ENCODE measurements around the gene SFXN3. TPM values are rescaled to one million over a fixed set of nuclear protein-coding genes. Genes with fewer than 3 reads are reported as not detected.
A peak's percentile ranks its signal among the peaks of the same experiment; 100 is the strongest.

Gene SFXN3
- total and polyA plus RNA-seq, 2 of the 13 experiments (the other 11 are each of a cell fraction or from before 2014, with no cell fraction given): 16.8 to 71.5 TPM

DNA sequence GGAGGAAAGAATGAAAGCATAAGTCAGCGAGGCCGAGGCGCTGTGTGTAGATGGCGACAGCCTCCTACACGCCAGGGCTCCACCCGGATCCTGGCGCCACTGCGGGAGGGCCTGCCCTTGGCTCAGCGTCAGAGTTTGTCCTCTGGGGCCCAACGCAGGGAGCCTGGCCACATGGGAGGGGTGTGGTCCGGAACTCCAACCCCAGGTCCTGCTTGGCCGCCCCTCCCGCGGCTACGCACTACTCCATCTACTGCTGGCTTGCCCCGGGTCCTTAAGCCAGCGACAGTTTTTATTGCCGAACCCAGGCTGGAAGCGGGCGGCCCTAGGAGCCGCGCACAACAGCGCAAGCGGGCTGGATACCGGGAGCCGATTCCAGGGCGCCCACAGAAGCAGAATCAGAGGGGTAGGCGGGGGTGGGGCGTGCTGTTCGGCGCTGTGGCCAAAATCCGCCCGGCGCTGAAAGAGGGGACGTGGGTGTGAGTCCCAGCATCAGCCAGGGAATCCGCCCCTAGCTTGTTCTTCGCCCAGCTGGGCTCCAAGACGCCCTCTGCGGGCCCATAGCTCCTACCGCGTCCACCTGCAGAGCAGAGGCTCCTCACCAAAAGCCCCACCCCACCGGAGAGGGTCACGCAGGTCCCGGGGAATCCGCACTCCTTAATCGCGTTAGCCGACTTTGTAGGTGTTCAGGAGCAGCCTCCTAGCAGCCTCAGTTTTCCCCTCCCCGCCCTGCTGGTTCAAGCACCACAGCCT lies 35.3 kb downstream of the SFXN3 start (continued):
- TF ChIP-seq, protein P1, sequence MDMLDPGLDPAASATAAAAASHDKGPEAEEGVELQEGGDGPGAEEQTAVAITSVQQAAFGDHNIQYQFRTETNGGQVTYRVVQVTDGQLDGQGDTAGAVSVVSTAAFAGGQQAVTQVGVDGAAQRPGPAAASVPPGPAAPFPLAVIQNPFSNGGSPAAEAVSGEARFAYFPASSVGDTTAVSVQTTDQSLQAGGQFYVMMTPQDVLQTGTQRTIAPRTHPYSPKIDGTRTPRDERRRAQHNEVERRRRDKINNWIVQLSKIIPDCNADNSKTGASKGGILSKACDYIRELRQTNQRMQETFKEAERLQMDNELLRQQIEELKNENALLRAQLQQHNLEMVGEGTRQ (IDR thresholded peaks at IDR 0.05; ENCODE audit: low read depth, low read length): no peak
- TF ChIP-seq, protein P1 (CRISPR knock-in tag; IDR thresholded peaks at IDR 0.05; ENCODE audit: borderline replicate concordance): peak; percentile 54
- TF ChIP-seq, protein P2, sequence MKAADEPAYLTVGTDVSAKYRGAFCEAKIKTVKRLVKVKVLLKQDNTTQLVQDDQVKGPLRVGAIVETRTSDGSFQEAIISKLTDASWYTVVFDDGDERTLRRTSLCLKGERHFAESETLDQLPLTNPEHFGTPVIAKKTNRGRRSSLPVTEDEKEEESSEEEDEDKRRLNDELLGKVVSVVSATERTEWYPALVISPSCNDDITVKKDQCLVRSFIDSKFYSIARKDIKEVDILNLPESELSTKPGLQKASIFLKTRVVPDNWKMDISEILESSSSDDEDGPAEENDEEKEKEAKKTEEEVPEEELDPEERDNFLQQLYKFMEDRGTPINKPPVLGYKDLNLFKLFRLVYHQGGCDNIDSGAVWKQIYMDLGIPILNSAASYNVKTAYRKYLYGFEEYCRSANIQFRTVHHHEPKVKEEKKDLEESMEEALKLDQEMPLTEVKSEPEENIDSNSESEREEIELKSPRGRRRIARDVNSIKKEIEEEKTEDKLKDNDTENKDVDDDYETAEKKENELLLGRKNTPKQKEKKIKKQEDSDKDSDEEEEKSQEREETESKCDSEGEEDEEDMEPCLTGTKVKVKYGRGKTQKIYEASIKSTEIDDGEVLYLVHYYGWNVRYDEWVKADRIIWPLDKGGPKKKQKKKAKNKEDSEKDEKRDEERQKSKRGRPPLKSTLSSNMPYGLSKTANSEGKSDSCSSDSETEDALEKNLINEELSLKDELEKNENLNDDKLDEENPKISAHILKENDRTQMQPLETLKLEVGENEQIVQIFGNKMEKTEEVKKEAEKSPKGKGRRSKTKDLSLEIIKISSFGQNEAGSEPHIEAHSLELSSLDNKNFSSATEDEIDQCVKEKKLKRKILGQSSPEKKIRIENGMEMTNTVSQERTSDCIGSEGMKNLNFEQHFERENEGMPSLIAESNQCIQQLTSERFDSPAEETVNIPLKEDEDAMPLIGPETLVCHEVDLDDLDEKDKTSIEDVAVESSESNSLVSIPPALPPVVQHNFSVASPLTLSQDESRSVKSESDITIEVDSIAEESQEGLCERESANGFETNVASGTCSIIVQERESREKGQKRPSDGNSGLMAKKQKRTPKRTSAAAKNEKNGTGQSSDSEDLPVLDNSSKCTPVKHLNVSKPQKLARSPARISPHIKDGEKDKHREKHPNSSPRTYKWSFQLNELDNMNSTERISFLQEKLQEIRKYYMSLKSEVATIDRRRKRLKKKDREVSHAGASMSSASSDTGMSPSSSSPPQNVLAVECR (CRISPR knock-in tag; IDR thresholded peaks at IDR 0.05; ENCODE audit: borderline replicate concordance): peak; percentile 85
- TF ChIP-seq GABPA (IDR thresholded peaks at IDR 0.05; ENCODE audit: low read depth, low read length) (no peak), GABPA (CRISPR knock-in tag; IDR thresholded peaks at IDR 0.05; ENCODE audit: low read depth) (peak; percentile 56; the same call in 1 of the 2 replicates), ZNF674 (CRISPR knock-in tag; IDR thresholded peaks at IDR 0.05; ENCODE audit: low read depth) (no peak), TMF1 (CRISPR knock-in tag; IDR thresholded peaks at IDR 0.05; ENCODE audit: low read depth) (peak; percentile 31; the same call in 1 of the 2 replicates), ASH2L (IDR thresholded peaks at IDR 0.05; ENCODE audit: insufficient read length, low read depth, low read length) (peak; percentile 80), ZFP36L2 (CRISPR knock-in tag; IDR thresholded peaks at IDR 0.05) (no peak), KLF9 (CRISPR knock-in tag; IDR thresholded peaks at IDR 0.05; ENCODE audit: low read depth) (peak; percentile 93; the same call in 1 of the 2 replicates)
- TF ChIP-seq, protein P3, sequence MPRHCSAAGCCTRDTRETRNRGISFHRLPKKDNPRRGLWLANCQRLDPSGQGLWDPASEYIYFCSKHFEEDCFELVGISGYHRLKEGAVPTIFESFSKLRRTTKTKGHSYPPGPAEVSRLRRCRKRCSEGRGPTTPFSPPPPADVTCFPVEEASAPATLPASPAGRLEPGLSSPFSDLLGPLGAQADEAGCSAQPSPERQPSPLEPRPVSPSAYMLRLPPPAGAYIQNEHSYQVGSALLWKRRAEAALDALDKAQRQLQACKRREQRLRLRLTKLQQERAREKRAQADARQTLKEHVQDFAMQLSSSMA (CRISPR knock-in tag; IDR thresholded peaks at IDR 0.05): no peak
- TF ChIP-seq, protein P4, sequence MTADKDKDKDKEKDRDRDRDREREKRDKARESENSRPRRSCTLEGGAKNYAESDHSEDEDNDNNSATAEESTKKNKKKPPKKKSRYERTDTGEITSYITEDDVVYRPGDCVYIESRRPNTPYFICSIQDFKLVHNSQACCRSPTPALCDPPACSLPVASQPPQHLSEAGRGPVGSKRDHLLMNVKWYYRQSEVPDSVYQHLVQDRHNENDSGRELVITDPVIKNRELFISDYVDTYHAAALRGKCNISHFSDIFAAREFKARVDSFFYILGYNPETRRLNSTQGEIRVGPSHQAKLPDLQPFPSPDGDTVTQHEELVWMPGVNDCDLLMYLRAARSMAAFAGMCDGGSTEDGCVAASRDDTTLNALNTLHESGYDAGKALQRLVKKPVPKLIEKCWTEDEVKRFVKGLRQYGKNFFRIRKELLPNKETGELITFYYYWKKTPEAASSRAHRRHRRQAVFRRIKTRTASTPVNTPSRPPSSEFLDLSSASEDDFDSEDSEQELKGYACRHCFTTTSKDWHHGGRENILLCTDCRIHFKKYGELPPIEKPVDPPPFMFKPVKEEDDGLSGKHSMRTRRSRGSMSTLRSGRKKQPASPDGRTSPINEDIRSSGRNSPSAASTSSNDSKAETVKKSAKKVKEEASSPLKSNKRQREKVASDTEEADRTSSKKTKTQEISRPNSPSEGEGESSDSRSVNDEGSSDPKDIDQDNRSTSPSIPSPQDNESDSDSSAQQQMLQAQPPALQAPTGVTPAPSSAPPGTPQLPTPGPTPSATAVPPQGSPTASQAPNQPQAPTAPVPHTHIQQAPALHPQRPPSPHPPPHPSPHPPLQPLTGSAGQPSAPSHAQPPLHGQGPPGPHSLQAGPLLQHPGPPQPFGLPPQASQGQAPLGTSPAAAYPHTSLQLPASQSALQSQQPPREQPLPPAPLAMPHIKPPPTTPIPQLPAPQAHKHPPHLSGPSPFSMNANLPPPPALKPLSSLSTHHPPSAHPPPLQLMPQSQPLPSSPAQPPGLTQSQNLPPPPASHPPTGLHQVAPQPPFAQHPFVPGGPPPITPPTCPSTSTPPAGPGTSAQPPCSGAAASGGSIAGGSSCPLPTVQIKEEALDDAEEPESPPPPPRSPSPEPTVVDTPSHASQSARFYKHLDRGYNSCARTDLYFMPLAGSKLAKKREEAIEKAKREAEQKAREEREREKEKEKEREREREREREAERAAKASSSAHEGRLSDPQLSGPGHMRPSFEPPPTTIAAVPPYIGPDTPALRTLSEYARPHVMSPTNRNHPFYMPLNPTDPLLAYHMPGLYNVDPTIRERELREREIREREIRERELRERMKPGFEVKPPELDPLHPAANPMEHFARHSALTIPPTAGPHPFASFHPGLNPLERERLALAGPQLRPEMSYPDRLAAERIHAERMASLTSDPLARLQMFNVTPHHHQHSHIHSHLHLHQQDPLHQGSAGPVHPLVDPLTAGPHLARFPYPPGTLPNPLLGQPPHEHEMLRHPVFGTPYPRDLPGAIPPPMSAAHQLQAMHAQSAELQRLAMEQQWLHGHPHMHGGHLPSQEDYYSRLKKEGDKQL (CRISPR knock-in tag; IDR thresholded peaks at IDR 0.05; ENCODE audit: low read depth): peak; percentile 62; the same call in 1 of the 2 replicates
- TF ChIP-seq, protein P5, sequence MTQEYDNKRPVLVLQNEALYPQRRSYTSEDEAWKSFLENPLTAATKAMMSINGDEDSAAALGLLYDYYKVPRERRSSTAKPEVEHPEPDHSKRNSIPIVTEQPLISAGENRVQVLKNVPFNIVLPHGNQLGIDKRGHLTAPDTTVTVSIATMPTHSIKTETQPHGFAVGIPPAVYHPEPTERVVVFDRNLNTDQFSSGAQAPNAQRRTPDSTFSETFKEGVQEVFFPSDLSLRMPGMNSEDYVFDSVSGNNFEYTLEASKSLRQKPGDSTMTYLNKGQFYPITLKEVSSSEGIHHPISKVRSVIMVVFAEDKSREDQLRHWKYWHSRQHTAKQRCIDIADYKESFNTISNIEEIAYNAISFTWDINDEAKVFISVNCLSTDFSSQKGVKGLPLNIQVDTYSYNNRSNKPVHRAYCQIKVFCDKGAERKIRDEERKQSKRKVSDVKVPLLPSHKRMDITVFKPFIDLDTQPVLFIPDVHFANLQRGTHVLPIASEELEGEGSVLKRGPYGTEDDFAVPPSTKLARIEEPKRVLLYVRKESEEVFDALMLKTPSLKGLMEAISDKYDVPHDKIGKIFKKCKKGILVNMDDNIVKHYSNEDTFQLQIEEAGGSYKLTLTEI (CRISPR knock-in tag; conservative IDR thresholded peaks at IDR 0.05): no peak
